Left lung (tissue), 10 donors: Measurements from ENCODE around the gene OR4K1. TPM values are rescaled to one million over a fixed set of nuclear protein-coding genes. Genes with fewer than 3 reads are reported as not detected.
"Not testable (repeated sequence)": the region's sequence is repeated elsewhere in the genome, so short reads cannot be mapped to it uniquely, and the experiment has no call there.

Experiments used
- ATAC-seq: fragments of 200-7000 bp; cut with Tn5 transposase; one replicate; pipeline ENCODE4 v1.9.1; 2020; ENCODE audit warnings: moderate library complexity
- DNase-seq, 4 donors: peaks; one replicate each; pipeline ENCODE4 v3.0.0-alpha.2; 2013 to 2020
- H3K27ac ChIP-seq, 2 donors: fragments of 200-600 bp; sonication (generic) in 1 of 2; one replicate each; pipeline versions ENCODE4 v1.5.0 to v1.8.0; 2020 to 2021
- H3K27me3 ChIP-seq, 2 donors: fragments of 200-600 bp; sonication (generic) in 1 of 2; one replicate each; pipeline versions ENCODE4 v1.5.0 to v1.8.0; 2020 to 2021
- H3K36me3 ChIP-seq, 2 donors: fragments of 200-600 bp; sonication (generic) in 1 of 2; one replicate each; pipeline versions ENCODE4 v1.5.0 to v1.8.0; 2020 to 2021
- H3K4me1 ChIP-seq, 2 donors: fragments of 200-600 bp; one replicate each; pipeline ENCODE4 v1.8.0; 2021
- H3K4me3 ChIP-seq, 2 donors: fragments of 200-600 bp; sonication (generic) in 1 of 2; one replicate each; pipeline versions ENCODE4 v1.5.0 to v1.8.0; 2020 to 2021; ENCODE audit warnings: mild to moderate bottlenecking in 1 of 2
- H3K9me3 ChIP-seq, 2 donors: fragments of 200-600 bp; sonication (generic) in 1 of 2; one replicate each; pipeline versions ENCODE4 v1.5.0 to v1.8.0; 2020 to 2021
- intact Hi-C, 2 donors: fragments of 100-400 bp; cut with DNase I; formaldehyde crosslinking; loops; one replicate each; pipeline versions ENCODE4 v1.11.2 to v1.14.2; 2022
- polyA plus RNA-seq, 6 donors: library from polyadenylated mRNA; unstranded; fragments of 120-200 nt; gene quantifications; one replicate each; pipeline ENCODE4 v1.2.1, GENCODE V29; 2013; ENCODE audit not compliant: insufficient read length in 6 of 6
- total RNA-seq, 2 donors: library from RNA; stranded (reverse); fragmentation: NEBNext Ultra II Directional; extraction: Animal tissue kit (Norgen Biotek cat#: 25700); gene quantifications; one replicate each; pipeline ENCODE4 v1.2.1, GENCODE V29; 2021
- TF ChIP-seq, protein P1 (sequence below), 2 donors: fragments of 200-600 bp; sonication (generic) in 1 of 2; IDR thresholded peaks; one replicate each; pipeline versions ENCODE4 v1.5.0 to v1.8.0; 2021; ENCODE audit warnings: antibody characterized with exemption in 2 of 2
- donor health status: DM: no; HTN: yes; CAD: no.
- donor health status: DM: no; HTN: no; CAD: no.

The OR4K1 gene
- total and polyA plus RNA-seq, 8 donors, result not detected

DNA sequence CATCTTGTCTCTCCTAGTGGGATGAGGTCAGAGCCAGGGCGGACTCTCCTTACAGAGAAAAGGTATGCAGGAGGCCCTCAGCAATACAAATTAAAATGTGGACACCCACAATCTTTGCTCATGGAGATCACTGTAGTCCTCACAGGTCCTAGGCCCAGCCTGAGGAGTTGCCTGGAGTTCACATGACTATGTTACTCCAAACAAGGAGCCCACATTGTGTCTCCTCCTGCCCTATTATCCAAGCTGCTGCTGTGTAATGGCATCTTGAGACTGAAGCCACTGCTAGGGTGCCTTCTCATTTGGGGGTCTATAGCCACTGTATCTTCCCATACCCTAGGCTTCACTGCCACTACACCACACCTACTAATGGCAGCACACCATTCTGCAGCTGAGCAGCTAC lies 11.0 kb downstream of the OR4K1 start:
- TF ChIP-seq, protein P1, sequence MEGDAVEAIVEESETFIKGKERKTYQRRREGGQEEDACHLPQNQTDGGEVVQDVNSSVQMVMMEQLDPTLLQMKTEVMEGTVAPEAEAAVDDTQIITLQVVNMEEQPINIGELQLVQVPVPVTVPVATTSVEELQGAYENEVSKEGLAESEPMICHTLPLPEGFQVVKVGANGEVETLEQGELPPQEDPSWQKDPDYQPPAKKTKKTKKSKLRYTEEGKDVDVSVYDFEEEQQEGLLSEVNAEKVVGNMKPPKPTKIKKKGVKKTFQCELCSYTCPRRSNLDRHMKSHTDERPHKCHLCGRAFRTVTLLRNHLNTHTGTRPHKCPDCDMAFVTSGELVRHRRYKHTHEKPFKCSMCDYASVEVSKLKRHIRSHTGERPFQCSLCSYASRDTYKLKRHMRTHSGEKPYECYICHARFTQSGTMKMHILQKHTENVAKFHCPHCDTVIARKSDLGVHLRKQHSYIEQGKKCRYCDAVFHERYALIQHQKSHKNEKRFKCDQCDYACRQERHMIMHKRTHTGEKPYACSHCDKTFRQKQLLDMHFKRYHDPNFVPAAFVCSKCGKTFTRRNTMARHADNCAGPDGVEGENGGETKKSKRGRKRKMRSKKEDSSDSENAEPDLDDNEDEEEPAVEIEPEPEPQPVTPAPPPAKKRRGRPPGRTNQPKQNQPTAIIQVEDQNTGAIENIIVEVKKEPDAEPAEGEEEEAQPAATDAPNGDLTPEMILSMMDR (IDR thresholded peaks at IDR 0.05), result no peak
- ATAC-seq, result no peak
- intact Hi-C loops, result no loop called here

DNA sequence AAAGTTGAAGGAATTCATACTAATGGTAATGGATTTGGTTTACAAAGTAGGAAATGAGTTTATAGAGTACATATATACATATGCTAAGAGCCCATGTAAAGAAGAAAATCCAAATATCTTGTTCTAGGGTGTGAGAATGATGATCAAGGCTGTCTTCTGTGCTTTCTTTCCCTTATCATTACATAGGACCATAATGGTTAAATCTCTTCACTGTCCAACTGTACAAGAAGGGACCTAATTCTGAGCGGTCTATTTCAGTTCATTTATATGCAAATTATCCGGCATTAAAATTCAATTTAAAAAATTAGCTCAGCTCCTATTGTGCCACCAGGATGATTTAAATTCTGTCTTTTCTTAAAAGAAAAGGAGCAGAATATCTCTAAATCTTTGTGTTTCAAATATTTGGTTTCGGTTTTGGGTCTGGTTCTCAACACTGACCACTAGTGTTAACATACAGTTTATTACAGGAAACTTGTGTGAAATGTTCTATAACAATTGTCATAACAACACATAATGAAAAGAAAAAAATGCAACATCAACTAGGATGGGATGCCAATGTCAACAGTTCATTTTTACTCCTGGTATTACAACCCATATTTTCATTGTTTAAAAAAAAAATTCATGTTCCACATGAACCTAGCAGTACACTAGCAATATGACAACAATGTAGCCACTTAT lies 16.8 kb downstream of the OR4K1 start:
- H3K27me3 ChIP-seq, result no peaks in the 10 kb centered on the region
- no peak overlapping the region for H3K27ac ChIP-seq
- no peak for DNase-seq
- no peaks in the 10 kb centered on the region for H3K4me1 ChIP-seq
- intact Hi-C loops, result no loop called here
- TF ChIP-seq, protein P1 (IDR thresholded peaks at IDR 0.05), result no peak
- H3K4me3 ChIP-seq, result no peak overlapping the region
- no peaks in the 10 kb centered on the region for H3K9me3 ChIP-seq
- no peak for ATAC-seq
- no peaks in the 10 kb centered on the region for H3K36me3 ChIP-seq

More for the DNA sequence above, 11.0 kb downstream of the OR4K1 start:
- Histone ChIP-seq H3K27me3 (no peaks in the 10 kb centered on the region), H3K4me3 (no peak overlapping the region), H3K36me3 (no peaks in the 10 kb centered on the region), H3K27ac (no peak overlapping the region), H3K4me1 (no peaks in the 10 kb centered on the region), H3K9me3 (no peaks in the 10 kb centered on the region)
- DNase-seq, result no peak

DNA sequence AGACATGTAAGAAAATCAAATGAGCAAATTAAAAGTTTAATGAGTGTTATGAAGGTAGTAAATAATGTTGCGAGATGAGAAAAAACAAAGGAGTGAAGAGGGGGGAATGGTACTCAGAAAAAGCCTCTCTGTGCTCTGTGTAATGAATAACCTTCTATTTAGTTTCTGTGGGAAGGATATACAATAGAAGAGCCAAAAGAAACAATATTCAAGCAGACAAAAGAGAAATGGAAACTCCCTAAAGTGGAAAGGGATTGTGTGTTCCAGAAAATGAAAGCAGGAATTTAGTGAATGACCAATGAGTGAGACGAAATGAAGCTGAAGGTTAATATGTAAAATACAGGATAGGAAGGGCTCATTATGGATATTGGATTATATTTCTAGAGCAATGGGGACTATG lies 18.5 kb downstream of the OR4K1 start:
- TF ChIP-seq, protein P1 (IDR thresholded peaks at IDR 0.05), result no peak
- no peak for ATAC-seq
- H3K4me3 ChIP-seq, result no peak overlapping the region

DNA sequence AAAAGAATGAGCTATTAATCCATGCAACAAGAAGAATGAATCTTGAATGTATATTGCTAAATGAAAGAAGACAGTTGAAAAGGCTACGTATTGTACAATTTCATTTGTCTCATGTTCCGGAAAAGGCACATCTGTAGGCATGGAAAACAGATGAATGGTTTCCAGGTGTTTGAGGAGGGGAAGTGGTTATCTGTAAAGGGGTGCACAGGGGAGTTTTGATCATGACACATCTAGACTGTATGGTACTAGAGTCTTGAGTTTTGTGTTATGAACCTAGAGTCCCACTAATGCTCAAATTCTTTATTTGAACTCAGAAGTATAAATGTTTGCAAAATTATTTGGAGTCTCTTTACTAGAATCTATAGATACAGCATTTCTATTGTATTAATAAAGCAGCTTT lies 39.0 kb downstream of the OR4K1 start:
- ATAC-seq, H3K4me3 ChIP-seq, H3K27ac ChIP-seq, H3K4me1 ChIP-seq, H3K36me3 ChIP-seq, DNase-seq, H3K27me3 ChIP-seq, H3K9me3 ChIP-seq, intact Hi-C loops: not testable (repeated sequence)

More for the DNA sequence above, 18.5 kb downstream of the OR4K1 start:
- Histone ChIP-seq H3K9me3 (no peaks in the 10 kb centered on the region), H3K27me3 (no peaks in the 10 kb centered on the region), H3K27ac (no peak overlapping the region), H3K4me1 (no peaks in the 10 kb centered on the region), H3K36me3 (no peaks in the 10 kb centered on the region)
- no peak for DNase-seq
- intact Hi-C loops, result no loop called here

DNA sequence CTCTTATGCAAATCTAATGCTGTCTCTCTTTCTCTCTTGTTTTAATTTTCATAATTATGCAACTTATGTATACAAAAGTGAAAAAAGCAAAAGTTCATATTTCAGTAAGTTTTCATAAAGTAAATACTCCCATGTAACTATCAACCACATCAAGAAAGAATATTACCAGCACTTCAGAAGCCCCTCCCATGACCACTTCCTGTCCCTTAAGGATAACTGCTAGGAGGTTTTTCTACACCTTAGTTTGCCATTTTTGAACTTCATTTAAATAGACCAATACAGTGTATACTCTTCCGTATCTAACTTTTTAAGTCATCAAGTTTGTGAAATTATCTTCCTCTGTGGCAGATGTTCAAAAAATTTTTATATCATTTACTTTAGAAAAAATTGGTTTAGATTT lies 44.1 kb downstream of the OR4K1 start:
- Histone ChIP-seq H3K4me3 (no peak overlapping the region), H3K4me1 (no peaks in the 10 kb centered on the region), H3K27ac (no peak overlapping the region), H3K27me3 (no peaks in the 10 kb centered on the region), H3K9me3 (no peaks in the 10 kb centered on the region), H3K36me3 (no peaks in the 10 kb centered on the region)
- TF ChIP-seq, protein P1 (IDR thresholded peaks at IDR 0.05), result no peak
- intact Hi-C loops, result no loop called here
- DNase-seq, result no peak
- ATAC-seq, result no peak

DNA sequence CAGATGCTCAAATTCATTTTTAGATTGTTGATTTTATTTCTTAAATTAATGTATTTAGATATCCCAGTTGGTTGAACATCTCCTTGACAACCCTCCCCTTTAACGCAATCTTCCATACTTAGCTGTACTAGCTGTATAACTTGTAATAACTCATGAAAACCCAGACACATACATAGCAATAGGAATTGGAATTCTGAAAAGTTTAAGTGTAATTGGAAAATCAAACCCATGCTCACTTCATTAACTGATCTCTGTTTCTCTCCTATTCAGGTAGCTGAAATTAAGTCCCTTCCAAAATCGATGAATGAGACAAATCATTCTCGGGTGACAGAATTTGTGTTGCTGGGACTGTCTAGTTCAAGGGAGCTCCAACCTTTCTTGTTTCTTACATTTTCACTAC lies 44.6 kb downstream of the OR4K1 start, which contains the start of gene OR4K15:
TSS of gene OR4K15 (plus strand) at position 301 of the 400 bp plus-strand sequence. CDS start at position 301, 0 bp downstream.
- H3K27ac ChIP-seq, result no peak within 1 kb of the TSS
- no peaks in the 10 kb centered on the region for H3K27me3 ChIP-seq
- TF ChIP-seq, protein P1 (IDR thresholded peaks at IDR 0.05), result no peak
- no peaks in the 10 kb centered on the region for H3K36me3 ChIP-seq
- DNase-seq (no peak), ATAC-seq (no peak)
- no peak within 1 kb of the TSS for H3K4me3 ChIP-seq
- intact Hi-C loops, result no loop called here
- H3K9me3 ChIP-seq, result no peaks in the 10 kb centered on the region
- no peaks in the 10 kb centered on the region for H3K4me1 ChIP-seq
